Measurements from ENCODE around the gene OXLD1. TPM values are rescaled to one million over a fixed set of nuclear protein-coding genes. Genes with fewer than 3 reads are reported as not detected.

The OXLD1 gene
- total and polyA plus RNA-seq, 10 of the 15 experiments (the other 5 are each of a cell fraction or from before 2014, with no cell fraction given): 4.6 to 89.5 (median 39.8) TPM

DNA sequence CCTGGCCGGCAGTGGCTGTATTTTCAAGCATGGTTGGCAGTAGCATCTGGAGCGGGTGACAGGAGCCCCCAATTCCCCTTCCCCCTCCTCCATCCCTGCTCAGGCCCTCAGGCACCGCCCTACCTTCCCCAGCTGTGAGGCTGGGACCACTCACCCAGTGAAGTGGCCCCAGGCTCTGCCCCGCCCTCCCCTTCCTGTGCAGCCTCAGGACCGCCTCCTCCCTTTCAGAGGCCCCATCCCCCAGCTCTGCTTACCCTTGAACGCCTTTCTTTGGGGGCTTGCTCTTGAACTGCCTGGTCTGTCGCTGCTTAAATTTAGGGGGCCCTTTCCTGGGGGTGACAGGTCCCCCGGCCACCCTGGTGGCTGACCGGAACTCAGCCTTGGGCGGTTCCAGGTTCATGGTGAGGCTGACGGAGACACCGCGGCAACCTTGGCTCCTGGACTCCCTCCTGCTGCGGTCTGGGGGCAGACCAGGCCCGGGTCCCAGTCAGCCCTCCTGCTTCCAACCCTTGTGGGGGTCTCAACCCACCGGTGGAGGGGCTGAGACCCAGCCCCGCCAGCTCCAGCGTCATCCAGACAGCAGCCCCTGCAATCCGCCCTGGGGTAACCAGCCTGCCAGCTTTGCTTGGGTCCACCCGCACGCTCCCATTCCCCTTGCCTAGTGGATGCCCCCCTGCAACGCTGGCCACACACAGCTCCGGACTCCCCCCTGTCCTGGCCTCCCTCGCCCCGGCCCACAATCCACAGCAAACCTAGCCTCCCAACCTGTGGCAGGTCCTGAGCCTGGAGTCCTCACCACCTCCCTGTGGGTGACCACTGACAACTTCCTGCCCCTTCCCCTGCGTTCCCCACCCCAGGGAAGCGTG lies 13.3 kb downstream of the OXLD1 start:
- no peaks in the 10 kb centered on the region for H3K36me3 ChIP-seq (ENCODE audit: control insufficient read depth in 2 of 2, insufficient read depth in 2 of 2, low read length in 1 of 2)

More for the DNA sequence above, 13.3 kb downstream of the OXLD1 start:
- ATAC-seq (peak; percentile 84), FAIRE-seq (no peak), DNase-seq (ENCODE audit: low read depth, low spot score) (no peak)
- ChIA-PET SMC1A (ENCODE audit: uncharacterized antibody, unreplicated experiment) (no interaction called here), CTCF (no interaction called here), POLR2A (no interaction called here), RAD21 (ENCODE audit: unreplicated experiment) (no interaction called here)
- Histone ChIP-seq H3K79me2 (ENCODE audit: control insufficient read depth, insufficient read depth, low read length) (no peaks in the 10 kb centered on the region), H4K20me1 (ENCODE audit: control insufficient read depth, insufficient read depth) (no peaks in the 10 kb centered on the region), H2AFZ (ENCODE audit: control insufficient read depth, low read depth, low read length) (peak overlapping the region; percentile 53), H3K9ac (ENCODE audit: control insufficient read depth, insufficient read depth, low read length) (peak overlapping the region; percentile 32; the same call in 1 of the 2 replicates), H3K27ac (ENCODE audit: control insufficient read depth, insufficient read depth) (no peak overlapping the region), H3K27me3 (replicated peaks in 1 of 2; ENCODE audit: control insufficient read depth in 2 of 2, insufficient read depth in 2 of 2, low read length in 1 of 2) (no peaks in the 10 kb centered on the region; a peak in 2 of 4 replicates), H3K4me3 (peak overlapping the region; percentile 61), H3K4me1 (ENCODE audit: control insufficient read depth, insufficient read depth, low read length) (peaks cover 8% of the 10 kb centered on the region; the same call in 1 of the 2 replicates), H3K4me2 (ENCODE audit: control insufficient read depth, insufficient read depth) (peak overlapping the region; percentile 73), H3K9me3 (replicated peaks; ENCODE audit: control insufficient read depth, insufficient read depth, low read length) (peaks cover 6% of the 10 kb centered on the region; the same call in 2 of the 3 replicates)
- in situ Hi-C loops (cut with MboI): no loop called here
- intact Hi-C loops (cut with micrococcal nuclease; ENCODE audit: unreplicated experiment): no loop called here
- TF ChIP-seq POLR2AphosphoS5 (IDR thresholded peaks at IDR 0.05; ENCODE audit: low read length): no peak
- TF ChIP-seq, protein P1, sequence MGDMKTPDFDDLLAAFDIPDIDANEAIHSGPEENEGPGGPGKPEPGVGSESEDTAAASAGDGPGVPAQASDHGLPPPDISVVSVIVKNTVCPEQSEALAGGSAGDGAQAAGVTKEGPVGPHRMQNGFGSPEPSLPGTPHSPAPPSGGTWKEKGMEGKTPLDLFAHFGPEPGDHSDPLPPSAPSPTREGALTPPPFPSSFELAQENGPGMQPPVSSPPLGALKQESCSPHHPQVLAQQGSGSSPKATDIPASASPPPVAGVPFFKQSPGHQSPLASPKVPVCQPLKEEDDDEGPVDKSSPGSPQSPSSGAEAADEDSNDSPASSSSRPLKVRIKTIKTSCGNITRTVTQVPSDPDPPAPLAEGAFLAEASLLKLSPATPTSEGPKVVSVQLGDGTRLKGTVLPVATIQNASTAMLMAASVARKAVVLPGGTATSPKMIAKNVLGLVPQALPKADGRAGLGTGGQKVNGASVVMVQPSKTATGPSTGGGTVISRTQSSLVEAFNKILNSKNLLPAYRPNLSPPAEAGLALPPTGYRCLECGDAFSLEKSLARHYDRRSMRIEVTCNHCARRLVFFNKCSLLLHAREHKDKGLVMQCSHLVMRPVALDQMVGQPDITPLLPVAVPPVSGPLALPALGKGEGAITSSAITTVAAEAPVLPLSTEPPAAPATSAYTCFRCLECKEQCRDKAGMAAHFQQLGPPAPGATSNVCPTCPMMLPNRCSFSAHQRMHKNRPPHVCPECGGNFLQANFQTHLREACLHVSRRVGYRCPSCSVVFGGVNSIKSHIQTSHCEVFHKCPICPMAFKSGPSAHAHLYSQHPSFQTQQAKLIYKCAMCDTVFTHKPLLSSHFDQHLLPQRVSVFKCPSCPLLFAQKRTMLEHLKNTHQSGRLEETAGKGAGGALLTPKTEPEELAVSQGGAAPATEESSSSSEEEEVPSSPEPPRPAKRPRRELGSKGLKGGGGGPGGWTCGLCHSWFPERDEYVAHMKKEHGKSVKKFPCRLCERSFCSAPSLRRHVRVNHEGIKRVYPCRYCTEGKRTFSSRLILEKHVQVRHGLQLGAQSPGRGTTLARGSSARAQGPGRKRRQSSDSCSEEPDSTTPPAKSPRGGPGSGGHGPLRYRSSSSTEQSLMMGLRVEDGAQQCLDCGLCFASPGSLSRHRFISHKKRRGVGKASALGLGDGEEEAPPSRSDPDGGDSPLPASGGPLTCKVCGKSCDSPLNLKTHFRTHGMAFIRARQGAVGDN (IDR thresholded peaks at IDR 0.05): no peak
- TF ChIP-seq POLR2AphosphoS2 (IDR thresholded peaks at IDR 0.05; ENCODE audit: low read depth, low read length): no peak
- TF ChIP-seq, protein P2, sequence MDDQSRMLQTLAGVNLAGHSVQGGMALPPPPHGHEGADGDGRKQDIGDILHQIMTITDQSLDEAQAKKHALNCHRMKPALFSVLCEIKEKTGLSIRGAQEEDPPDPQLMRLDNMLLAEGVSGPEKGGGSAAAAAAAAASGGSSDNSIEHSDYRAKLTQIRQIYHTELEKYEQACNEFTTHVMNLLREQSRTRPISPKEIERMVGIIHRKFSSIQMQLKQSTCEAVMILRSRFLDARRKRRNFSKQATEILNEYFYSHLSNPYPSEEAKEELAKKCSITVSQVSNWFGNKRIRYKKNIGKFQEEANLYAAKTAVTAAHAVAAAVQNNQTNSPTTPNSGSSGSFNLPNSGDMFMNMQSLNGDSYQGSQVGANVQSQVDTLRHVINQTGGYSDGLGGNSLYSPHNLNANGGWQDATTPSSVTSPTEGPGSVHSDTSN (IDR thresholded peaks at IDR 0.05; ENCODE audit: insufficient replicate concordance, low read depth, low read length): no peak
- TF ChIP-seq LARP7 (IDR thresholded peaks at IDR 0.05): peak; percentile 26; the same call in 1 of the 2 replicates
- no peak for TF ChIP-seq SPI1 (IDR thresholded peaks at IDR 0.05; ENCODE audit: borderline replicate concordance, insufficient read depth, low read depth, low read length)
- no TSS peak for BruUV-seq (replicated peaks)
- 22% methylated on average over 25 of the region's 27 CpGs for WGBS (ENCODE audit: insufficient coverage, insufficient replicate concordance, low lambda C conversion rate, missing lambda C conversion rate)

All from GM12878 (cell line).